GM12872 (cell line): ENCODE data around the gene CRYBB1.

ENCODE experiments used
- CTCF ChIP-seq: IDR thresholded peaks from 3 replicates; pipeline ENCODE4 v1.5.1; 2011; ENCODE audit warnings: low read depth, mild to moderate bottlenecking, low read length, moderate library complexity; ENCODE audit not compliant: insufficient read depth

Gene CRYBB1

DNA sequence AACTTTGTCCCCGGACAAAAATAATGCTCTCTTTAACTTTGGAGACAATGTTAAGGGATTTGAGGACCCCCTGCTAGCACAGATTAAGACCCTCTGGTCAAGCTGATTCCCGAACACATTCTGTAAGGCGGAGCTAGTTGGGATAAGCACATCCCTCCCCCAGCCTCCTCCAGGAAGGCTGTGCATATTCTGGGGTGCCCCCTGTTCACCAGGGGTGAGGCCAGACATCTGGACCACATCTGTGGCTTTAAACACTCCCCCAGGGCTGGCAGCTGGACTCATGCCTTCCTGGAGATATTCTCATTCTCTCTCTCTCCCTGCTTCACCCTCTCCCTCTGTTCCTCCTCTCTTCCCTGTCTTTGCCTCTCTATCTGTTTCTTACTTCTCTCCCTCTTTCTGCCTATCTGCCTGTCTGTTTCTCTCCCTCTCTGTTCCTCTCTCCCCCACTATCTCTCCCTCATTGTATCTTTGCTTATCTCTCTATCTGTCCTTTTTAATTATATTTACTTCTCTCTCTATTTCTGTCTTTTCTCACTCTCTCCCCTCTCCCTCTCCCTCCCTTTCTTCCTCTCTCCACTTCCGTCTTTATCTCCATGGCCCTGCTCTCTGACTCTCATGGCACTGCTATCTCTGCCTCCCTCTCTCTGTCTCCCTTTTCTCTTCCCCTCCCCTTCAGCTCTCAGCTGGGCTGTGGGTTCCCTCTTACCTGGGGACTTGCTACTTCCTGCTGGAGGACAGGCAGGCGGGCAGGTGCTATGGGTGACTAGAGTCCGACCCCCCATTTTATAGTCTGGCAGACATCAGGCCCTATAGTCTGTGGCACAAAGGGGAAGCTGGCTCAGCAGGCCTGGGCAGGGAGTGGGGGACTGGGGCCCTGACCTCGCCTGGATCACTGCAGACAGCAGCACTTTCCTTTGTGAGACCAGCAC, at the start of gene CRYBB1:
TSS of gene CRYBB1 (minus strand) at position 757 of the 929 bp plus-strand sequence. CDS start 1,708 bp downstream, outside the sequence.
- TF ChIP-seq CTCF: no peak

- TF ChIP-seq CTCF: no peak
Measured at GRCh38 chr22:26667140-26667539, 49.3 kb upstream of the CRYBB1 start.

DNA sequence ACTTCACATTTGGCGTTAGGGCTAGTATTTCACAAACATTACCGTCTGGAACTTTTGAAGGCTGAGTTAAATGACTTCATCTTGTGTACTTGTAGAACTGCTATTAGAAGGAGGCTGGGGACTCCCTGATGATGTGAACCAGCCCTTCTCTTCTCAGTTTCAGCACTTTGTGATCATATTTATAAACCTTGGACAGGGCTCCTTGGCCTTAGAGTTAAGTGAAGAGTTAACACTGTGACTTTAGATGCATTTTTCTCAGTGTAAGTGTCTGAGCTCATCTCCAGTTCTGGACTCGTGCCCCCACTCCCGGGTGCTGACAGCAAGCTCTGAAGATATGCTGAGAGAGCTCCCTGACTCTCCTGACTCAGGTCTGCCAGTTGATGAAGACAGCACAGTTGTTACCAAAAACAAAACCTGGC, 48.0 kb upstream of the CRYBB1 start:
- TF ChIP-seq CTCF: no peak

DNA sequence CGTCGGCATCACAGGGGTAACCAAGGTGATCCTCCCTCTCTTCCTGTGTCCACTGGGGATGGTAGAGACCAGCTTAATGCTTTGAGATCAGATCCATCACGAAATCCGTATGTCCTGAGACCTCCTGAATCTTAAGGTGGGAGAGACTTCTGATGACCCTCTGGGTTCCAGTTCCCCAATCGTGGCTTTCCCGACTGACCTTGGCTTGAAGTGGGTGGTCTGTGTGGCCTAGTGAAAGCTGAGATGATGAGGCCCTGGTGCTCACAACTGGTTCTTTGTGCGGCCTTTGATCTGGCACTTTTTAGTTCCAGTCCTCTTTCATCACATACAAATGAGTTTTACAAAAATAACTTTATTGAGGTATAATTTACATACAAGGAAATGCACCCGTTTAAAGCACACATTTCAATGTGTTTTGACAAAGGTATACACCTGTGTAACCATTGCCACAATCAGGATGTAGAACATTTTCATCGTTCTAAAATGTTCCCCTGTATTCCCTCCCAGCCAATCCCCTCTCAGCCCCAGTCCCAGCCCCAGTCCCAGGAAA, 45.6 kb upstream of the CRYBB1 start:
- no peak for TF ChIP-seq CTCF

DNA sequence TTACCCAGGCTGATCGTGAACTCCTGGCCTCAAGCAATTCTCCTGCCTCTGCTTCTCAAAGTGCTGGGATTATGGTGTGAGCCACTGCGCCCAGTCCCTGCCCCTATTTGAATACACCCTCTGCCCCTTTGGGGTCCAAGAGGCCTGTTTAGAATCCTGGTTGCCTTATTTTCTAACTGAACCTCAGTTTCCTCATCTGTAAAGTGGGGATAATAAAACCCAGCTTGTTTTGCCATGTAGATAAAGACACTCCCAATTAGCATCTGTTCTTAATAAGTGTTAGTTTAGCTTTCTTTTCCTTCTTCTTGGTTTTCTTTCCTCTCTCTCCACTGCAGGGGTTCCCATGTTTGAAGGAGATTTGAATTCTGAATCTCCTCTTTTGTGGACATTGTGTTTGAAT, 44.3 kb upstream of the CRYBB1 start:
- TF ChIP-seq CTCF: no peak

GRCh38 chr22:26660961-26661578, 43.2 kb upstream of the CRYBB1 start:
- no peak for TF ChIP-seq CTCF

- TF ChIP-seq CTCF: no peak
Measured at GRCh38 chr22:26660356-26660755, 42.5 kb upstream of the CRYBB1 start.
